GM12874 (cell line): ENCODE results near the gene ANKMY1.

Experiments
- TF ChIP-seq, protein P1 (sequence below): IDR thresholded peaks from 2 replicates; pipeline ENCODE4 v1.5.1; 2011; ENCODE audit warnings: low read depth, mild to moderate bottlenecking, control low read depth, low read length, moderate library complexity; ENCODE audit not compliant: insufficient read depth

ANKMY1 gene

DNA sequence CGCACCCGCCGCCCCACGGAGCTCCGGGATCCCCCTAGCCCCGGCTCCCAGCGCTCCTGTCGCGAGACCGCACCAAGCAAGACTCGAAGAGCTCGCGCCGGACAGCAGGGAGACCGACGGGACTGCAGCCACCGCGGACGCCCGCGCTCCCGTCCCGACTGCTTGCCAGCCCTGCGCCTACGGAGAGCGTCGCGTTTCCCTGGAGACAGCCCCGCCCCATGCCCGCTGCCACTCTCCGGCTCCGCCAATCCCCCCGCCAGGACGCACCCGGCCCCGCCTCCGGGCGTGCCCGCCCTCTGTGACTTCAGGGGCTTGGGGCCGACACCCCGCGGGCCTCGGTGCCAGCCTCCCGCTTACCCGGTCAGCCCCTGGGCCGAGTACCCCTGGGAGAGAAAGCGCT is at the start of gene ANKMY1:
ANKMY1 (minus strand) TSS at position 181 of the 400 bp plus-strand sequence. CDS start 653 bp downstream, outside the sequence.
- TF ChIP-seq, protein P1, sequence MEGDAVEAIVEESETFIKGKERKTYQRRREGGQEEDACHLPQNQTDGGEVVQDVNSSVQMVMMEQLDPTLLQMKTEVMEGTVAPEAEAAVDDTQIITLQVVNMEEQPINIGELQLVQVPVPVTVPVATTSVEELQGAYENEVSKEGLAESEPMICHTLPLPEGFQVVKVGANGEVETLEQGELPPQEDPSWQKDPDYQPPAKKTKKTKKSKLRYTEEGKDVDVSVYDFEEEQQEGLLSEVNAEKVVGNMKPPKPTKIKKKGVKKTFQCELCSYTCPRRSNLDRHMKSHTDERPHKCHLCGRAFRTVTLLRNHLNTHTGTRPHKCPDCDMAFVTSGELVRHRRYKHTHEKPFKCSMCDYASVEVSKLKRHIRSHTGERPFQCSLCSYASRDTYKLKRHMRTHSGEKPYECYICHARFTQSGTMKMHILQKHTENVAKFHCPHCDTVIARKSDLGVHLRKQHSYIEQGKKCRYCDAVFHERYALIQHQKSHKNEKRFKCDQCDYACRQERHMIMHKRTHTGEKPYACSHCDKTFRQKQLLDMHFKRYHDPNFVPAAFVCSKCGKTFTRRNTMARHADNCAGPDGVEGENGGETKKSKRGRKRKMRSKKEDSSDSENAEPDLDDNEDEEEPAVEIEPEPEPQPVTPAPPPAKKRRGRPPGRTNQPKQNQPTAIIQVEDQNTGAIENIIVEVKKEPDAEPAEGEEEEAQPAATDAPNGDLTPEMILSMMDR: no peak

DNA sequence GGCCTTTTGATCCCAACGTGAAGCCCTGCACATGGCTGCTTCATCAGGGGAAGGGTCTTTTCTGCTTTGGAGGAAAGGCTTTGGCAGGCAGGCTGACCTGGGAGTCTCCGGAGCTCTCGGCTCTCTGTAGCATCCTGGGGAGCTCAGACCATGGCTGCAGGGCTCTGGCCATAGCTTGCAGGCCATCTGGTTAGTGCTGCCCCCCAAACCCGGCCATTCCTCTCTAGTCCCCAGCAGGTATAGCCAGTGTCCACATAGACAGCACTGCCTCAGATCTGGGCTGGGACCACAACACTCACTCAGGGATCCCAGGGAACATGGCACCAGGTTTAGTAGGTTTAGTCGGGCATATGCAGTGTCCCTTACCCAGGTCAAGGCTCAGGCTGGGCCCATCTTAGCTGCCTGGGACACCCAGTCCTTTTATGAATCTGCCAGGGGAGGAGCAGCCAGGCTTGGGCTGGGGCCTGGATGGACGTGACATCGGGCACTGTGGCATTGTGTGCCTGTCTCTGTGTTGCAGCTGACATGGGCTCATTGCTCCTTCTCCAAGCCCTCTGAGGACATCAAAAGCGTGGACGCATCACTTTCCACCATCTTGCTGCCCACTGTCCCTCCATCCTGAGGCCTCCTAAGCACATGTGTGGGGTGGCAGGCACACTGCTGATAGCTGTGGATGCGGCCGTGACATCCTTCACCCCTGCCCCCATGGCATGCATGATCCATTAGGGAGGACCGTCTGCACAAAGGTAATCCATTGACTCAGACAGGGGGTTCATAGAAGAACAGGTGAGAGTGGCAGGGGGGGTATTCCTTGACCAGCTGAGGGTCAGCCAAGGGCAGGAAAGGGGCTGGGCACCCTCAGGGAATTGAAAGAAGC is 48.3 kb upstream of the ANKMY1 start:
- TF ChIP-seq, protein P1: no peak

GRCh38 chr2:240604939-240605716 is 47.3 kb upstream of the ANKMY1 start:
- TF ChIP-seq, protein P1: no peak

DNA sequence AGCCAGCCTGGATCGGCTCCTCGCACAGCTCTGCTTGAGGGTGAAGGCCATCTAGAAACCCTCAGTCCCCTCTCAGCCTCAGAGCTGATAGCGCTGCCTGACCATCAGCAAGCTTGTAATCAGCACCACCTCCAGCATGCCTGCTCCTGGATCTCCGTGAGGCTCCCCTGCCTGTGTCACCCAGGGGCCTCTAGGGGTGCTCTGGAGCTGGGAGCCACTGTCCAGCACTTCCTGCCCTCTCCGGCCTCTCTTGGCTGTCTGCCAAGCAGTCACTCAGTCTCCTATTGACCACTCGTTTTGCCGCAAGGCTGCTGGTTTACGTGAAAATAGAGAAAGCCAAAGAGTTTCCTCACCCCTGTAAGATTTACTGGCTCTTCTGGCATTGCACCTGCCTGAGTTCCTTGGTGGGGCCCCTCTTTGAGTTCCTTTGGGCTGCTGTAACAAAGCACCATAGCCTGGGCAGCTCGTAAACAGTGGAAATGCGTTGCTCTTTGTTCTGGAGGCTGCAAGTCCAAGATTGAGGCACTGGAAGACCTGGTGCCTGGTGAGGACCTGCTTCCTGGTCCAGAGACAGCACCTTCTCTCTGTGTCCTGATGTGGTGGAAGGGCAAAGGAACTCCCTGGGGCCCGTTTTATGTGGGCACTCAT is 46.6 kb upstream of the ANKMY1 start:
- TF ChIP-seq, protein P1: peak; percentile 65

DNA sequence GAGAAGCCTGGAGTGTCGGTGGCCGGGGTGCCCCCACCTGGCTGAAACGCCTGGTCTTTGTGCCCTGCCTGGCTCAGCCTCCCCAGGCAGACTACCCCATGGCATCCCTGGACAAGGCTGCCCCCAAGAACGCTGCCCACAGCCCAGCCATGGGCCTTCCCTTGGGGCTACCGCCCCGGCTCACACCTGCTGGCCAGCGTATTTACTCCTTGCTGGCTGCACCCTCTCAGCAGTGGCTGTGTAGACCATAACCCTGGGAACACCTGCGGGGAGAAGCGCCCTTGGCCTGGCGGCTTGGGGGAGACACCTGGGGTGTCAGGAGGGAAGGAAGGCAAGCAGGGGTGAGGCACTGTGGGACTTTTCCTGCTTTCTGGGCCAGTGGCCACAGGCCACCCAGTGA is 46.1 kb upstream of the ANKMY1 start:
- TF ChIP-seq, protein P1: no peak

- TF ChIP-seq, protein P1: no peak
These were observed 45.5 kb upstream of the ANKMY1 start for GRCh38 chr2:240603081-240603835.
